Activated naive CD4-positive, alpha-beta T cell treated with anti-CD3 and anti-CD28 coated beads, Interleukin-2, amount 50 U/mL, for 72 hours (primary cell): Measurements from ENCODE around the gene RIPOR3. TPM values are rescaled to one million over a fixed set of nuclear protein-coding genes. Genes with fewer than 3 reads are reported as not detected.
"Not testable (repeated sequence)": the region's sequence is repeated elsewhere in the genome, so short reads cannot be mapped to it uniquely, and the experiment has no call there.

Experiments
- ATAC-seq, 2 donors: fragments of 150-1000 bp; cut with Tn5 transposase; 2 replicates each; pipeline ENCODE4 v1.10.0; 2021; ENCODE audit warnings: mild to moderate bottlenecking in 2 of 2, moderate library complexity in 2 of 2
- DNase-seq, 2 donors: peaks; one replicate each; pipeline ENCODE4 v3.0.0; 2021 to 2022; ENCODE audit warnings: low spot score in 2 of 2
- H3K27ac Mint-ChIP-seq, 2 donors: one replicate each; pipeline ENCODE4 v1.8.0; 2022; ENCODE audit warnings: mild to moderate bottlenecking in 2 of 2, mixed read lengths in 2 of 2
- H3K36me3 Mint-ChIP-seq, 2 donors: one replicate each; pipeline ENCODE4 v1.8.0; 2022; ENCODE audit warnings: mixed read lengths in 2 of 2
- H3K9me3 Mint-ChIP-seq, 2 donors: one replicate each; pipeline ENCODE4 v1.8.0; 2022; ENCODE audit warnings: mixed read lengths in 2 of 2
- total RNA-seq, 2 donors: library from RNA; stranded (reverse); gene quantifications; one replicate each; pipeline ENCODE4 v1.2.3, GENCODE V29; 2022

RIPOR3 gene
- total RNA-seq, 2 donors from 2014 or later, result 0.08 TPM; not detected in 1

DNA sequence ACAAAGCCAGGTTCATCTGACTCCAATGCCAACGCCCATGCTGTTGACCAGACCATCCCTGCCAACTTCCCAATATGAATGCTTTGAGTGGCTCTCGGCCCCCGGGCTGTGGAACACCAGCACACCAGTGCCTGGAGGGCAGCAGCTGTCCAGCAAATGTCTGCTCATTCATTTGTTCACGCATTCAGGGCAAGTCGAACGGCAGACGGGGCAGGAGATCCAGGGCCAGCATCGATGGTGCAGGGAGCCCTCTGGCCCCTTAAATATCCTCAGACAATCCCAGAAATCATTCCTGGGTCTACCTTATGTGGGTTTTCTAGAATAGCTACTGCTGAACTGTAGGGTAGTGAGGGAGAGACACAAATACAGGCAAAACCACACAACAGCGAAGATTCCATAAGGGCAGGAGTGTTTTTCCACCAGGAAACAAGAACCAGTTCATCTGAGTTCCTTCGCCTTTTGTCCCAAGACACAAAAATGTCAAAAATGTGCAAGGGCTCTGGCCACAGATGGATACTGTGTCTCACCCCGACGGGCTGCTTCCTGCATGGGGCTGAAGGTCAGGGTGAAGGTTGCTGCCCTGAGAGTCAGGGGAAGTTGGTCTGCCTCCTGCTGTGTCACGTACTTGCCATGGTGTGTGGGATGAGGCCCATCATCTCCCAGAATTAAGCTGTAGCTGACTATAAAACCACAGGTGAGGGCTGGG, 15.5 kb downstream of the RIPOR3 start:
- peak overlapping the region in 1 of 2 donors; percentile 8 for H3K27ac Mint-ChIP-seq
- ATAC-seq, result no peak
- H3K36me3 Mint-ChIP-seq, result no peaks in the 10 kb centered on the region
- no peaks in the 10 kb centered on the region for H3K9me3 Mint-ChIP-seq
- no peak for DNase-seq

DNA sequence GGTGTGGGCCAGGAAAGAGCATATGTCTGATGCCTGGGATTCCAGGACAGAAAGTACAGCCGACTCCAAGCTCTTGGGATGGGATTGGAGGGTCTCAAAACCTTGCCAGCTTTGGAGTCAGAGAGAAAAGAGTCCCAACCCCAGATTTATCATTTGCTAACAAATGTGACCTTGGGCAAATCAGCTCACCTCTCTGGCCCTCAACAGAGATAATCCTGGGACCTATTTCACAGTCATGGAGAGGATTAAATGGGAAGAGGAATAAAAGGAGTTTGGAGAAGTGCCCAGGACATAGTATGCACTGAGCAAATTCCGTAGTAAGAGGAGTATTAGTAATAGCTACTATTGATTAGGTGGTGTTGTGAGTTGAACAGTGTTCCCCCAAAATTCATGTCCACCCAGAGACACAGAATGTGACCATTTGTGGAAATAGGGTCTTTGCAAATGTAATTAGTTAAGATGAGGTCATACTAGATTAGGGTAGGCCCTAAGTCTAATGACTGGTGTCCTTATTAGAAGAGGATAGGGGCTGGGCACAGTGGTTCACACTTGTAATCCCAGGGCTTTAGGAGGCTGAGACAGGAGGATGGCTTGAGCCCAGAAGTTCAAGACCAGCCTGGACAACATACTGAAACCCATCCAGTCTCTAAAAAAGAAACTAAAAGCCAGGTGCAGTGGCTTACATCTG, 17.1 kb downstream of the RIPOR3 start:
- Mint-ChIP-seq H3K27ac (no peak overlapping the region), H3K9me3 (no peaks in the 10 kb centered on the region), H3K36me3 (no peaks in the 10 kb centered on the region)
- ATAC-seq (no peak), DNase-seq (no peak)

DNA sequence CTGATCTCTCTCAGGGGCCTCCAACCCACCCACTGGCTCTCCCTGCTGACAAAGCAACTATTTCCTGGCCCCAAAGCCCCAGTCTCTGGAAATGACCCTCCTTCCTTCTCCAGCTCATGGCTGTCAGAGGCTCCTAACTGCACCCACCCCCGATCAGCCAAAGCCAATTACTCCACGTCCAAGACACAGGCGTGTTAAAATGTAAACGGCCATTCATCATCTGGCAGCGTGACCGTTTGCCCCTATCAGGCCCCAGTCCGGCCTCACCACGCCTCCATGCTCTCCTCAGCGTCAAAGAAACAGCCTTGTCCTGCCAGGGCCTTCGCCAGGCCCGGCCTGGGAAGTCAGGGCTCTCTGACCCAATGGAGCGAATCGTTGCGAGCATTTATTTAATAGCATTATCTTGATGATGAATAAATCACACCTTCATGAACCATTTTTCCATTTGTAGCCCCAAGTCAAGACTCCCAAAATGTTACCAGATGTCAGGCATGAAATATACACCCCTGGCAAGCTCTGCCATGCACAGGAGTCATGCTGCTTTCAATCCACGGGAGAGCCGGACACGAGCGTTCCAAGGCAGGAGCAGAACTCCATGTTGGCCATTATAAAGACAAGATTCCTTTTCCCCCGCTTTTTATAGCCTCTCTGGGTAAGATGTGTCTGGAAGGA, 17.7 kb downstream of the RIPOR3 start:
- ATAC-seq (no peak), DNase-seq (no peak)
- Mint-ChIP-seq H3K9me3 (no peaks in the 10 kb centered on the region), H3K27ac (peak overlapping the region in 1 of 2 donors; percentile 75), H3K36me3 (no peaks in the 10 kb centered on the region)

DNA sequence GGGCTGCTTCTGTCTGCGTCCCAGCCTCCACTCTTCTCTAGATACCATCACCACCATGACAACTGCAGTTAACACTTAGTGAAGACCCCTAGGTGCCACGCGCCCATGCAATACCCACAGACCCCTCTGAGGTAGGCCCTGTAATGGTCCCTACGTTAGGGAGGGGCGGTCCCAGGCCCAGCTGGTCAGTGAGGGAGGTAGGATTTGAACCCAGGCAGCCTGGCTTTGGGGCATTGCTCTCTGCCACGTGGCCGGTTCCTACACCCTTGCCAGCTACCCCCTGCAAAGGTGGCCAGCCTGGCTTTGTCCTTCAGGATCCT, 18.2 kb downstream of the RIPOR3 start:
- no peak overlapping the region for H3K27ac Mint-ChIP-seq
- ATAC-seq, result no peak
- no peaks in the 10 kb centered on the region for H3K36me3 Mint-ChIP-seq
- no peak for DNase-seq
- no peaks in the 10 kb centered on the region for H3K9me3 Mint-ChIP-seq

DNA sequence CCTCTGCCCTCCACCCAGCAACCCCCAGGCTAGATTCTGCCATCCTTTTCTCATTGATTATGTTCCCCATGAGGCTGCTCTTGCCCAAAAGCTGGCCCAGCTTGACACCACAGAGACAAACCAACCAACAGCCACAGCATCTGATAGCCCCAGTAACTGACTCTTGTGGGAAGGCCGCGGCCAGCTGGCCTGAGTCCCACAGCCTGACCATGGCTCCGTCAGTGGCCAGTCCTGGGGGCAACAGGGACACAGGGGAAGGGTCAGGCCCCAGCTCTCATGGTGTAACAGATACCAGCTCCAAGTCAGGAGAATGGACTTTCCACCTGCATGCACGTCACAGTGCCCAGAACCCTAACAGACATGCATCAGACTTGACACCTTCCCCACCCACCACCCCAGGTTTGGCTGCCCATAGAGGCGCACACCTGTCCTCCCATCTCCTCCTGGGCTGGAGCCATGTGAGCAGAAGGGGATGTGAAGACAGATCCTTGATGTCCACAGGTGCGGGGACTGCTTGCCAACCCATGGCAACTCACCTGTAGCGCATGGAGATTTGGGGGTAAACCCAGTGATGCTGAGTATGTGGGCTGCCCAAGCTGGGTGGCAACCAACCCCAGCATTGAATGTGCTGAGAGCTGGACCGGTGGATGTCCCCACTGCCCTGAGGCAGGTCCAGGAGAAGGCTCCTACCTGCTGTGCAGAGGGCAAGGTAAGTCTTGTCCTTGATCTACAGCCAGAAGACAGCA, 18.8 kb downstream of the RIPOR3 start:
- Mint-ChIP-seq H3K9me3 (no peaks in the 10 kb centered on the region), H3K36me3 (no peaks in the 10 kb centered on the region), H3K27ac (no peak overlapping the region)
- ATAC-seq (no peak), DNase-seq (no peak)

DNA sequence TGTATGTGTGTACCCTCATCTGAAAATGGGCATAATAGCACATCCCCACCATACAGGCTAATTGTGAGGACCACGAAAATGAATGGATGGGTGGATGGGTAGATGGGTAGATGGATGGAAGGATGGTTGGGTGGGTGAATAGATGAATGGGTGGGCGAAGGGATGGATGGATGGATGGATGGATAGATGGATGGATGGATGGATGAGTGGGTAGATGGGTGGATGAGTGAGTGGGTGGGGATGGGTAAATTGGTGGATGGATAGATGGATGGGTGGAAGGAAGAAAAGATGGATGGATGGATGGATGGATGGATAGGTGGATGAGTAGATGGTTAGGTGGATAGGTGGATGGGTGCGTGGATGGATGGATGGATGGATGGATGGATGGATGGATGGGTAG, 19.7 kb downstream of the RIPOR3 start:
- Mint-ChIP-seq H3K36me3 (no peaks in the 10 kb centered on the region), H3K9me3 (no peaks in the 10 kb centered on the region), H3K27ac (no peak overlapping the region)
- ATAC-seq, result no peak
- DNase-seq, result no peak

DNA sequence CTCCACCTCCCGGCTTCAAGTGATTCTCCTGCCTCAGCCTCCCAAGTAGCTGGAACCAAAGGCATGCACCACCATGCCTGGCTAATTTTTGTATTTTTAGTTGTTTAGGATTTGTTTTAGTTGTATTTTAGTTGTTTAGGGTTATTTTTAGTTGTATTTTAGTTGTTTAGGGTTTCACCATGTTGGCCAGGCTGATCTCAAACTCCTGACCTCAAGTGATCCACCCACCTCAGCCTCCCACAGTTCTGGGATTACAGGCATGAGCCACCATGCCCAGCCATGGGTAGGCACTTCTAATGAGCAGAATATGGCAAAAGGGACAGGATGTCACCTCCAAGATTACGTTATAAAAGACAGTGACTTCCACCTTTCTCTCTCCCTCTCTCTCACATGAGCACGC, 20.3 kb downstream of the RIPOR3 start:
- H3K36me3 Mint-ChIP-seq, H3K27ac Mint-ChIP-seq, ATAC-seq, DNase-seq, H3K9me3 Mint-ChIP-seq: not testable (repeated sequence)

DNA sequence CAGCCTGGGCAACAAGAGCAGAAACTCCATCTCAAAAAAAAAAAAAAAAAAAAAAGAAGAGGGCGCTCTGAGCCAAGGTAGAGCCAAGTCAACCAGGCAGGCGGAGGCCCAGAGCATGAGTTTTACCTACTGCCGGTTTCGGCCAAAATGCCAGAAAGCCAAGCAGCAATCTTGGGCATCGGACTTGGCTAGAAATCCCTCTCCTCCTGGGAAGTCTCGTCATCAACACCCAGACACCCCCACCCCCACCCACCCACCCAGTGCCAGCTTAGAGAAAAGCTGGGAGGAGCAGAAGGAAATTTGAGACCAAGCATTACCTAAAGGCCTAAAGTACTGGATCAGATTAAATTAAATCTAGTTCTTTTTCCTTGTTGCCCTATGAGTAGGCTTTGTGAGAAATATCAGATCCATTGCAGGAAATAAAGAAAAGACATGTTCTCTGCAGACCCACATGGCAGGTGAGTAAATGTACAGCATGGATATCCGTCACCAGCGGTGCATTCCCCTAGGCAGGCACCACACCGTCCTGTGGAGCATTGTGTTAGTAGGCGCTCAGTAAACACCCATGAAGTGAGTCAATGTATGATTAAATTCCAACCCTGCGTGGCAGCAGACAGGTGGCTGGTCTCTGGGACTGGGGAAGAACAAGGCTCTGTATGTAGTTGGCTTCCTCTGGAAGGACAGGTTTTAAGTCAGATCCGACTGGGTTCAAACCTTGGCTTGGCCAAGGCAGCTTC, 21.0 kb downstream of the RIPOR3 start:
- no peak for ATAC-seq
- no peaks in the 10 kb centered on the region for H3K9me3 Mint-ChIP-seq
- no peak for DNase-seq
- H3K27ac Mint-ChIP-seq, result peak overlapping the region in 1 of 2 donors; percentile 36
- H3K36me3 Mint-ChIP-seq, result no peaks in the 10 kb centered on the region

DNA sequence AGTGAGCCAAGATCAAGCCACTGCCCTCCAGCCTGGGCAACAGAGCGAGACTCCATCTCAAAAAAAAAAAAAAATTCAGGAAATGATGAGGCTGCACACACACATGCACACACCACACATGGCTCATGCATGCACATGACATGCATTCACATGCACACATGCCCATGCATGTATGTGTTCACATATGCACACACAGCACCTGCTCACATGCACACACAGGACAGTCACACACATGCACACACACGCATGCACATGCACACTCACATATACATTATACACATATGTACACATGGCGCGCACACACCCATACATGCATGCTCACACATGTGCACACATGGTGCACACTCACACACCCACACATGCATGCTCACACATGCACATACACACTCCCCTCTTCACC, 22.5 kb downstream of the RIPOR3 start:
- no peaks in the 10 kb centered on the region for H3K9me3 Mint-ChIP-seq
- no peak for ATAC-seq
- no peak overlapping the region for H3K27ac Mint-ChIP-seq
- no peak for DNase-seq
- no peaks in the 10 kb centered on the region for H3K36me3 Mint-ChIP-seq

DNA sequence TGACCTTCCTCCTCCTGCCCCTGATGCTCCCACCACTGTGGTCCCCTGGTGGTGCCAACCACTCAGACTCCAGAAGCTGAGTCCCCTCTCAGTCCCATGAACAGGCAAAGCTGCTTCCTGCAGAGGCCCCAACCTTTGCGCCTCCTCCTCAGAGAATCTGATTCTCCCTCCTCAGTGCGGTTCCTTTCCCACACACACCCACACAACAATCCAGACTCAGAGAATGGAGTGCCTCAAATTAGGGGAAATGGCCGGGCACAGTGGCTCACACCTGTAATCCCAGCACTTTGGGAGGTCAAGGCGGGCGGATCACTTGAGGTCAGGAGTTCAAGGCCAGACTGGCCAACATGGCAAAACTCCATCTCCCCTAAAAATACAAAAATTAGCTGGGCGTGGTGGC, 23.0 kb downstream of the RIPOR3 start:
- Mint-ChIP-seq H3K9me3 (no peaks in the 10 kb centered on the region), H3K36me3 (no peaks in the 10 kb centered on the region), H3K27ac (no peak overlapping the region)
- DNase-seq (no peak), ATAC-seq (no peak)

DNA sequence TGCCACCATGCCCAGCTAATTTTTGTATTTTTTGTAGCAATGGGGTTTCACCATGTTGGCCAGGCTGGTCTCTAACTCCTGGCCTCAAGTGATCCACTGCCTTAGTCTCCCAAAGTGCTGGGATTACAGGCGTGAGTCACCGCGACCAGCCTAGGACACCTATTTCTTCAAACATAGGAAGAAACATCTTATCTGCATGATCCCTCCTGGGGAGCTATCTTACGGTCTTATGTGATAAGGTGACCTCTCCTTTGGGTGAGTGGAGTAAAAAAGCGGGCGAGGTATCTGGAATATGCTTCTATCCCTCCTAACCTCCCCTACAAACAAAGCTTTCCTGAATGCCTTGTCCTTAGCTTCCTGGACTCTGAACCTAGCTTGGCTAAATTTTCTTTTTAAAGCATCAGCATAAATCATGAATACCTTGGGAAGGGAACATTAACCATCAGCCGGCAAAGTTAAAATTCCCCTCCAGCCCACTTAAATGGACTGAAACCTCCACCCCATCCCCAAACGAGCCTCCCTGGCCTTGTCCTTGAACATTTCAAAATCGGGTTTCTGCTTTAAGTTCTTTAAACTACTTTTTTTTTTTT, 24.5 kb downstream of the RIPOR3 start:
- no peaks in the 10 kb centered on the region for H3K36me3 Mint-ChIP-seq
- H3K27ac Mint-ChIP-seq, result no peak overlapping the region
- DNase-seq (no peak), ATAC-seq (no peak)
- no peaks in the 10 kb centered on the region for H3K9me3 Mint-ChIP-seq

DNA sequence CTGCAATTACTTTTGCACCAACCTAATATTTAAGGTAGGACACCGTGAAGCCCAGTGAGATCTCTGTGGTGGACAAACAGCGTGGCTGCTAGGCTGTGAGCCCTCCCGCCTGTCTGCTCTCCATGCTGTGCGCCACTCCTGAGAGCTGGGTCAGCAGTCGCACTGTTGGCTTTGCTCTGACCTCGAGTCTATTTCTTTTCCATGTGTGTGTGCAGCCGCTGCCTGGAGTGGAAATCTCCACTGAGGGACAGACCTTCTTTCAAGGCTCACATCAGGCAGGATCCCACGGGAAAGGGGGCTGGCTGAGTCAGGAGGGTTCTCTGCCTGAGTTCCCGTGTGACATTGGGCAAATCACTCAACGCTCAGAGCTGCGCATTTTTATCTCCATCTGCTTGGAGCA, 27.1 kb downstream of the RIPOR3 start:
- Mint-ChIP-seq H3K9me3 (no peaks in the 10 kb centered on the region), H3K36me3 (no peaks in the 10 kb centered on the region), H3K27ac (no peak overlapping the region)
- ATAC-seq, result no peak
- no peak for DNase-seq

DNA sequence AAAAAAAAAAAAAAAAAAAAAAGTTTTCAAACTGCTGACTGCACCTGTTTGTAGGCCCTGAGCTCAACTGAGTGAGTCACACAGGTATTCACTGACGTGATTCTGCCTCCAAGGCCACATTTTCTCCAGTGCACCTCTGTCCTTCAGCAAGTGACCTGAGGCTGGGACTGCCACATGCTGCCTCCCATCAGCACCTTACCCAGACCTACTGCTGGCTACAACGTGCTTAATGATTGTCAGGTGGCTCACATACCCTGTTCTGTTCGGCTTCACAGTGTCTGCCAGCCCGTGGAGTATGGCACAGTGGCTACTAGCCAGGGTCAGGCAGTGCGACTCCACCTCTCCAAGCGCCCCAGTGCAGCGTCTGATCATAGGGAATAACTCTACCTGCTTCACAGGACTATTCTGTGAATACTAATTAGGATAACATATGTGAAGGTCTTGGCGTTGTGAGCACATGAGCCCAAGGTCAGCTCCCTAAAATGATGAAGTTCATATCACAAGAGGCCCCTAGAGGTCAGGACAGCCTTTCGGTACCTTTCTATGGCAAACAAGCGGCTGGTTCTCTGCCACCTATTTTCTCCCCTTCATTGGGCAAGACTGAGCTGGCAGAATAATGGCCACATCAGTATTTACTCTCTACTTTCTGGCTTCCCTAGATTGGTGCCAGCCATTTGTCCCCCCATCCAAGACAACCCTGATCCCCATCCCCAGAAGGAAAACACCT, 28.1 kb downstream of the RIPOR3 start:
- peak in 1 of 2 donors; percentile 44 for ATAC-seq
- Mint-ChIP-seq H3K27ac (no peak overlapping the region), H3K9me3 (no peaks in the 10 kb centered on the region), H3K36me3 (no peaks in the 10 kb centered on the region)
- no peak for DNase-seq

DNA sequence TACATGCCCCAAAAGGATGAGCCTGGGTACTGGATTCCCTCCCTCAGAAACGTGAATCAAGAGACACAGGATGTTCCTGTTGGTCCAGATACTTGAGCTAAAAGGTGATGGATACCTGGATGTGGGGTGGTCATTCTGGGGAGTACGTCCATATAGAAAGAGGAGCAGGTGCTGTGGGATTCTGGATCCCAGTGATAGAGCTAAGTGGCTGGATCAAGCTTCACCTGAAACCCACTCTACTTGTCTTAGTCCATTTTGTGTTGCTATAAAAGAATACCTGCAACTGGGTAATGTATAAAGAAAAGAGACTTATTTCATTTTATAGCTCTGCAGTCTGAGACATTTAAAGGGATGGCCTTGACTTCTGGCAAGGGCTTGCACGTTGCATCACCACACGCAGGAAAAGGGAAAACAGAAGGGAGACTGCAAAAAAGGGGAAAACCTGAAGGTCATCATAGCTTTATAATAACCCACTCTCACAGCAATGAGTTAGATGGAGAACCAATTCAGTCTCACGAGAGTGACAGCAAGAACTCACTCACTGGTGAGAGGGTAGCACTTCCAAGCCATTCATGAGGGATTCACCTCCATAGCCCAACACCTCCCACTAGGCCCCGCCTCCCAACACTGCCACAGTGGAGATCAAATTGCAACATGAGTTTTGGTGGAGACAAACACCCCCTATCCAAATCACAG, 31.2 kb downstream of the RIPOR3 start:
- Mint-ChIP-seq H3K36me3 (no peaks in the 10 kb centered on the region), H3K27ac (peak overlapping the region in 1 of 2 donors; percentile 8), H3K9me3 (no peaks in the 10 kb centered on the region)
- ATAC-seq (no peak), DNase-seq (no peak)

DNA sequence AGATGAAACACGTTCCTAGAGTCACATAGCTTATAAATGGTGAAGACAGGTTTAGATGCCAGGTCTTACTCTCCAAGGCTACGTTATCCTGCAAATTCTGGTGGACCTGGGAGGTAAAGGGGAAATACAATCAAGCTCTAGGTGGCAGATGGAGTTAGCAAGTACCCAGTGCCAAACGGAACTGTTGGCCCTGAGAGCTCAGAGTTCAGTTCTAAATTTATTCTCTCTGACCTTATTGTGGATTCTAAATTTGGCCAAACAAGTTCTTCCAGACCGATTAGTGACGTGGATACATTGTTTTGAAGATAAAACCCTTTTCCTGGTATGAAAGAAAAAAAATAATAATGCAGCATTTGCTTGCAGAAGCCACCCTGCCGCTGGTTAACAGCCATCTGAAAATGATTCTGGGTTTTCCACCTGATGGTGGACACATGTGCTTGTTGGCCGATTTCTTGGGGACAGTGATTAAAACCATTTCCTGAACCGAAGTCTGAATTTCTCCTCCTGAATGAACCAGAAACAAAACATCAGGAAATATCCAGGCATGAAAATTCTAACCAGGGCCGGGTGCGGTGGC, 32.5 kb downstream of the RIPOR3 start:
- DNase-seq (no peak), ATAC-seq (no peak)
- no peaks in the 10 kb centered on the region for H3K9me3 Mint-ChIP-seq
- no peak overlapping the region for H3K27ac Mint-ChIP-seq
- H3K36me3 Mint-ChIP-seq, result no peaks in the 10 kb centered on the region
